Esophagus muscularis mucosa (tissue), 4 donors: ENCODE measurements around the gene SGSH. TPM values are rescaled to one million over a fixed set of nuclear protein-coding genes. Genes with fewer than 3 reads are reported as not detected.

Experiments
- DNase-seq: peaks from one replicate; pipeline ENCODE4 v3.0.0-alpha.2; 2017; ENCODE audit errors: extremely low spot score
- H3K27ac ChIP-seq, 4 donors: fragments of 200-600 bp; sonication (generic); replicated peaks in 1 of 4; 1 replicate in 3 of 4; 2 replicates in 1 of 4; pipeline ENCODE4 v1.5.1; 2016 to 2019; ENCODE audit warnings: mild to moderate bottlenecking in 1 of 4
- H3K27me3 ChIP-seq, 4 donors: fragments of 200-600 bp; sonication (generic); one replicate each; pipeline versions ENCODE4 v1.5.1 to v1.6.0; 2016 to 2019
- H3K36me3 ChIP-seq, 4 donors: fragments of 200-600 bp; sonication (generic); one replicate each; pipeline ENCODE4 v1.5.1; 2016 to 2019
- H3K4me1 ChIP-seq, 4 donors: fragments of 200-600 bp; sonication (generic); one replicate each; pipeline ENCODE4 v1.5.1; 2016 to 2019
- H3K4me3 ChIP-seq, 4 donors: fragments of 200-600 bp; sonication (generic); 1 replicate in 2 of 4; 2 replicates in 2 of 4; pipeline ENCODE4 v1.5.1; 2016 to 2019; ENCODE audit warnings: mild to moderate bottlenecking in 4 of 4, moderate library complexity in 1 of 4
- H3K9me3 ChIP-seq, 4 donors: fragments of 200-600 bp; sonication (generic); 1 replicate in 3 of 4; 2 replicates in 1 of 4; pipeline ENCODE4 v1.5.1; 2016 to 2019
- CTCF ChIP-seq, 3 experiments: fragments of 200-600 bp in 2 of 3; fragments of 450-650 bp in 1 of 3; sonication (generic) in 2 of 3; IDR thresholded peaks; one replicate each; pipeline ENCODE4 v1.5.1; 2017 to 2019; ENCODE audit warnings: antibody characterized with exemption in 3 of 3, mild to moderate bottlenecking in 2 of 3, moderate library complexity in 1 of 3
- EP300 ChIP-seq: sonication (generic); formaldehyde crosslinking; IDR thresholded peaks from one replicate; pipeline ENCODE4 v1.6.1; 2017; ENCODE audit warnings: antibody characterized with exemption
- POLR2A ChIP-seq: fragments of 450-650 bp; IDR thresholded peaks from one replicate; pipeline ENCODE4 v1.6.1; 2017; ENCODE audit warnings: antibody characterized with exemption, moderate library complexity, mild to moderate bottlenecking, low read depth
- POLR2AphosphoS5 ChIP-seq, 2 donors: sonication (generic); formaldehyde crosslinking; IDR thresholded peaks; one replicate each; pipeline ENCODE4 v1.6.1; 2017; ENCODE audit warnings: antibody characterized with exemption in 2 of 2
- WGBS: methylation state at CpG from one replicate; pipeline ENCODE4 v1.1.5; 2018; 5-methylcytosine and 5-hydroxymethylcytosine counted together
- intact Hi-C: fragments of 100-400 bp; cut with DNase I; formaldehyde crosslinking; loops from one replicate; pipeline ENCODE4 v1.15.1; 2023
- total RNA-seq, 4 donors: library from RNA; depleted of rRNA; stranded (reverse); fragments of >200 nt; gene quantifications; one replicate each; pipeline versions ENCODE4 v1.1.0 to v1.2.1, GENCODE V29; 2016

SGSH gene
- total RNA-seq, 4 donors from 2014 or later = 12.9 to 24.4 (median 21.3) TPM

GRCh38 chr17:80228477-80228876, 8.3 kb upstream of the SGSH start:
- WGBS = 84% methylated on average over 14 of the region's 14 CpGs
- H3K36me3 ChIP-seq = peaks cover 18 to 90% (median 40%) of the 10 kb centered on the region in 4 donors

GRCh38 chr17:80227666-80228065, 7.5 kb upstream of the SGSH start:
- no peak for TF ChIP-seq POLR2AphosphoS5 (IDR thresholded peaks at IDR 0.05)
- TF ChIP-seq POLR2A = no peak
- no peak for TF ChIP-seq EP300
- no peak for TF ChIP-seq CTCF (IDR thresholded peaks at IDR 0.05)
- 100% methylated on average over 1 of the region's 11 CpGs for WGBS
- Histone ChIP-seq H3K36me3 (peaks cover 13 to 87% (median 35%) of the 10 kb centered on the region in 4 donors), H3K4me1 (peaks cover 0 to 11% (median 9%) of the 10 kb centered on the region in 4 donors), H3K27me3 (no peaks in the 10 kb centered on the region), H3K4me3 (no peak overlapping the region), H3K27ac (no peak overlapping the region), H3K9me3 (peaks cover 0 to 11% (median 7%) of the 10 kb centered on the region in 4 donors)
- intact Hi-C loops = no loop called here
- DNase-seq = no peak

More at GRCh38 chr17:80228477-80228876, 8.3 kb upstream of the SGSH start:
- peaks cover 0 to 5% (median 2%) of the 10 kb centered on the region in 4 donors for H3K4me1 ChIP-seq
- TF ChIP-seq POLR2A = no peak
- TF ChIP-seq POLR2AphosphoS5 (IDR thresholded peaks at IDR 0.05) = no peak
- no peak for TF ChIP-seq EP300
- no peak for TF ChIP-seq CTCF (IDR thresholded peaks at IDR 0.05)
- H3K27ac ChIP-seq = no peak overlapping the region
- H3K27me3 ChIP-seq = no peaks in the 10 kb centered on the region
- H3K4me3 ChIP-seq = no peak overlapping the region
- intact Hi-C loops = no loop called here
- peaks cover 0 to 19% (median 13%) of the 10 kb centered on the region in 4 donors for H3K9me3 ChIP-seq
- no peak for DNase-seq

- Histone ChIP-seq H3K9me3 (peaks cover 0 to 6% (median 2%) of the 10 kb centered on the region in 4 donors), H3K27me3 (no peaks in the 10 kb centered on the region), H3K4me1 (peaks cover 0 to 15% (median 14%) of the 10 kb centered on the region in 4 donors), H3K27ac (no peak overlapping the region), H3K36me3 (peaks cover 13 to 82% (median 30%) of the 10 kb centered on the region in 4 donors), H3K4me3 (no peak overlapping the region)
- TF ChIP-seq CTCF (IDR thresholded peaks at IDR 0.05) (no peak), POLR2AphosphoS5 (IDR thresholded peaks at IDR 0.05) (no peak), EP300 (no peak), POLR2A (no peak)
- whole genome bisulfite sequencing = 89% methylated on average over 4 of the region's 4 CpGs
- intact Hi-C loops = no loop called here
- DNase-seq = no peak
Measured at GRCh38 chr17:80227156-80227555, 7.0 kb upstream of the SGSH start.

GRCh38 chr17:80225230-80225629, 5.1 kb upstream of the SGSH start:
- H3K27me3 ChIP-seq = no peaks in the 10 kb centered on the region
- TF ChIP-seq EP300 (no peak), POLR2AphosphoS5 (IDR thresholded peaks at IDR 0.05) (no peak), CTCF (IDR thresholded peaks at IDR 0.05) (no peak), POLR2A (no peak)
- no peak overlapping the region for H3K27ac ChIP-seq
- intact Hi-C loops = no loop called here
- WGBS = 85% methylated on average over 6 of the region's 6 CpGs
- H3K4me3 ChIP-seq = no peak overlapping the region
- no peaks in the 10 kb centered on the region for H3K9me3 ChIP-seq
- DNase-seq = no peak
- H3K36me3 ChIP-seq = peaks cover 8 to 63% (median 26%) of the 10 kb centered on the region in 4 donors
- H3K4me1 ChIP-seq = peaks cover 8 to 29% (median 29%) of the 10 kb centered on the region in 4 donors

- TF ChIP-seq CTCF (IDR thresholded peaks at IDR 0.05) (no peak), EP300 (no peak), POLR2AphosphoS5 (IDR thresholded peaks at IDR 0.05) (no peak), POLR2A (no peak)
- intact Hi-C loops = no loop called here
- H3K27me3 ChIP-seq = no peaks in the 10 kb centered on the region
- 96% methylated on average over 6 of the region's 6 CpGs for WGBS
- no peak overlapping the region for H3K4me3 ChIP-seq
- DNase-seq = no peak
- H3K4me1 ChIP-seq = peaks cover 8 to 32% (median 31%) of the 10 kb centered on the region in 4 donors
- no peak overlapping the region for H3K27ac ChIP-seq
- H3K36me3 ChIP-seq = peaks cover 5 to 58% (median 24%) of the 10 kb centered on the region in 4 donors
- H3K9me3 ChIP-seq = no peaks in the 10 kb centered on the region
Measured at GRCh38 chr17:80224683-80225082, 4.5 kb upstream of the SGSH start.
